GM19324 (cell line): Measurements from ENCODE around the gene RBM11.

ENCODE experiments used
- ATAC-seq: cut with Tn5 transposase; IDR thresholded peaks from one replicate; pipeline ENCODE4 v1.9.1; 2021; ENCODE audit warnings: mild to moderate bottlenecking, moderate library complexity; ENCODE audit not compliant: unreplicated experiment, low FRiP score

RBM11 gene

DNA sequence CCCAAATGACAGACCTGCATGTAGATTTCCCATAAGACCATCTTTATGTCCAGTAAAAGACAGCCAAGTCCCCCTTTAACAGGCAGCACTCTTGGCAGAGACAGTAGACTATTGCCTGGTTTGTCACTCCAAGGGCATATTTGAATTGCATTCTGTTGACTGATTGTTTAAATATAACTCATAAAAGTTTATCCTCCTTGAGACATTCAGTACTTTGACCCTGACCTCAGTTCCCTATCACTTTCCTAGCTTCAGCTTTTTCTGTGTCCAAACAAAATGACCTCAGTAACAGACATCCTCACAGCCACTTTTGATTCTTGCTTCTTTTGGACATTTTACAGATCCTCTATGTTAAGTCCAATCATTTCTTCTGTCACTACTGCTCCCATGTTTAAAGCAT lies 51.1 kb downstream of the RBM11 start:
- no peak for ATAC-seq

DNA sequence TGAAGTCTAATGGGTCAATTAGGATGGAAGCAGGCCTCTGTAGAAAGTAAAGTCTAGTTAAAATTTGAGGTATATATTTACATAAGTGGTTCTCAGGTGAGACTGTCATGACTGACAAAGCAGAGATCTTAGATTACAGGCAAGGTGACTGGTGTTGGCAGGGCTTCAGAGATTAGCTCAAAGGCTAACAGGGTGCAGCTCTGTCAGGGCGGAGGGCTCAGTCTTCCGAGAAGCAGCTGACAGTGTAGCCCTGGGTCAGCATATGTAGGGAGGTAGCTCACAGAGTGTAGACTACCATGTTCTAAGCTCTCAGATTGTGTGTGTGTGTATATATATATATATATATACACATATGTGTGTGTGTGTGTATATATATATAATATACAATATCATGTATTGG lies 54.7 kb downstream of the RBM11 start:
- ATAC-seq = no peak

DNA sequence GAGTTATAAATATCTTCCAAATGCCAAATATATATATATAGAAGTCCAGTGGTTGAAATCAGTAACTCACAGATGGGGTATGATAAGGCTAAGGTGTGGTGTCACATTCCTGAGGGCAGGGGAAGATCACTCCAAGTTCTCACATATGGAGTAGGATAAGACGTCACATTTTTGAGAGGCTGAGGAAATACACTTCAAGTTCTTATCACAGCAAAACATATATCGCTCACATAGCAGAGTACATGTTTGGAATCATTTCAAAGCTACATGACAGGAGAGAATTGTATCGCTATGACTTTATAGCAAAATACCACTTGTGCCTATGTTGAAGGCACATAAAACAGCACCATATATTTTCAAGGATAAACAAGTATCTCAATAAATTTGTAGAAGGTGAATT lies 55.1 kb downstream of the RBM11 start:
- no peak for ATAC-seq

DNA sequence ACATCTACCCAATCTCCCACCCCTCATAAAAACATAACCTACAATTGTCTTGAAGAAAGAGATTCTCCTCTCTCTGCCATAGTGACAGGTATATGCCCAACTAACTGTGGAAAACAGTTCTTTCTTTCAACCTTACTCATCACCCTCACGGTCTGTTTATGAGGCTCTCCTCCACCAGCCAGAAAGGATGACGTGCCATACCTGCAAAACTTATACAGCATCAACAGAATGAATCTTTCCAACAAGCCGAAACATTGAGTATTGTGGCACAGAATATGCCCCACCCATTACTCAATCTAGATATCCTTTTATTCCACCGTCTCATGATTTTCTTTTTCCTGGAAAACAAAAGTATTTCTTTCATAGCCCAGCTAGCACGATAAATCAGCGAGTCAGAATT lies 55.7 kb downstream of the RBM11 start:
- no peak for ATAC-seq

DNA sequence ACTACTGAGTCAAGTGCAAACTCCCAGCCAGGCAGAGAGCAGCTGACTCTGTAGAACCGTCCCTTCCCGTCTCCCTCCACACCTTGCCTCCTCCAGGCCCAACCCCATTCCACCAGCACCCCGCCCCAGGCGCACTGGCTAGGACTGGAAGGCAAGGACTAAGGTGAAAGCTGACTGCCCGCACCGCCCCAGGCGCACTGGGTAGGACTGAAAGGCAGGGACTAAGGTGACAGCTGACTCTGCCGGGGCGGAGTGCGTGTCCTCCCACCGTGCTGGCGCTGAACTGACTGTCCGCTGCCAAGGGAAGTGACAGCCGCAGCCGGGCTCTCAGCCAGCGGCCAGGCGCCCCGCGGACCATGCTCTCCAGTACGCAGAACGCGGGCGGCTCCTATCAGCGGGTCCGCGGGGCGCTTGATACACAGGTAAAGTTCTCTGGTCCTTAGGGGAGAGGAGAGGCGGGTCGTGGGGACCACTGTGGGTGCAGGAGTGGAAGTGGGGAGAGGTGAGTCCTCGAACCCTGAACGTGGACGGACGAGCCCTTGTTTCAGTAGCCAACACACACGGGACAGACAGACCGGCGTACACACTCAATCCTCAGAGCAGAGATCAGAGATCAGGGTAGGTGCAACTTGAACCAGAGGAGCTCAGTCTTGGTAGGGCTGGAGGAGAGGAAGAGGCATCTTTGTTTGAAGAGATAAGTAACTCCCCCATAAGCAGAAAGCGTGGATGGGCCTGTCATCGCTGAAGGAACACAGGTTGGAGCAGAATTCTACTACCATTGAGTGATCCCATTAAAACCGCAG lies 58.0 kb downstream of the RBM11 start:
- ATAC-seq = no peak

DNA sequence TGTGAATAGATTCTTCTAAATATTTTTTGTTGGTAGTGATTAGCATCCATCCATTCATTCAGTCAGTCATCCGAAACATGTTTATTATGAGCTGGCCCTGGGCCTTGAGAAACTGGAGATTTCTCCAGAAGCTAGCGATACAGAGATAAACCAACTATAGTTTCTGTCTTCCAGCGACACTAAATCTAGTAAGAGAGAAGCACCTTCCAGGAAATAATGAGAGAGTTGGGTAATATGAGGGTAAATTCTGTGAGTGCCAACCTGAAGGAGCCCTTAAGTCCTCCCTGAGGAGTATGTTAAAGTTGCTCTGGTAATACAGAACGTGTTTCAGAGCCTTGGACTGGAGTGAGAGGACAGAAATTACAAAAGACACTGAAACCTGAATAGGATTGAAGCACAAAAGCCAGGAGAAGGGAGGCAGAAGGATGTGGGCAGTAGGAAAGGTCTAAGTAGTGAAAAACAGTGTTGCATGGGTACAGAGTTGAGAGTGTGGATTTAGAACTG lies 59.8 kb downstream of the RBM11 start:
- ATAC-seq = no peak
